NAMALWA (cell line): ENCODE data around the gene ATP8A2.
"Not testable (repeated sequence)": the region's sequence is repeated elsewhere in the genome, so short reads cannot be mapped to it uniquely, and the experiment has no call there.

Experiments
- DNase-seq: peaks from one replicate; pipeline ENCODE4 v3.0.0-alpha.2; 2015; ENCODE audit warnings: low spot score

Gene ATP8A2

DNA sequence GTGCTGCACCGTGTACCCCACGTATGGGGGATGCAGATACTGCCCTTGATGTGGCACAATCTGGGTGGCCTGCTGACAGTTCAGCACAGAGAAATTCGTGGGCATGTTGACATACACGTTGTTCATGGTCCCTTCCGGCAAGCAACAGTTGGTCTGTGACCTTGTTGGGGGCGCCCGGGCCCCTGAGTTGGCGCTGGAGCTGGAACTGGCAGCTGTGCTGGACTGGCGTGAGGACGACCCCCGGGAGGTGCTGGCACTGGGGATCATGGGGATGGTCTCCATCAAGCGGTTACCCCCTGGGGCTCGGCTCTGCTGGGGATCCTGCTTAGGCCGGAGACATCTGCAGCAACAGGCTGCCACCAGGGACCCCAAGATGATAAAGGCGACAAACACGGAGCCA lies 674.9 kb downstream of the ATP8A2 start:
- DNase-seq, result no peak

DNA sequence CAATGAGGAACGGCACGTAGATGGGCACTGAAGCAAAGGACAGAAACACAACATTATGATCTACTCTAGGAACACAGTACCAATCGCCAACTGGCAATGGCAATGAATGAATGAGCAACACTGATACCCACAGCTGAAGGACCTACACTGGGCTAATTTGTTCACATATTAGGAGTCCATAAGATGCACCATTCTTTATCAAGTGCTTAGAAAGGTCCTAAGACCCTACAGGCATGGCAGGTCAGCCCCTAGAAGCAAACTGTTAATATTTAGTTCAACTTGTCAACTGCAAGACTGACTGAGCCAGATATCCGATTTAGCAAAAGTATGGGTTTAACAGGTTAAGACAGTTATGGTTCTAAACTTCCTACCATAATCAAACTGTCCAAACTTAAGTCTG lies 675.3 kb downstream of the ATP8A2 start:
- DNase-seq, result no peak

DNA sequence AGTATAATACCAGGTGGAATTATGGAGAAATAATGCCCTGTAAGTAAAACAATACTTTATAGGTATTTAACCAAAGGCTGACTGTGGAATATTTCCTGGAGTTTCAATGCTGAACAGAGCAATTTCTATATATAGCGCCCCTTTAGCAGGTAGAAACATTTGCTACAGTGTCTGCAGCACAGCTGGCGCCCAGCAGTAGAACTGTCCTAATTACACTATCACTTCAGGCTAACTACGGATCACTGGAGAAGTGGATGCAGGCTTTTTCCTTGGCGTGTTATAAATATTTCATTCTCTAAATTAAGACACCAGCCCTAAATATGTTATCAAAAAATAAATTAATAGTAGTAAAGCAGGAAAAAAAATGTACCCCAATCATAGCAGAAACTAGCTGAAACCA lies 677.0 kb downstream of the ATP8A2 start:
- DNase-seq, result no peak

DNA sequence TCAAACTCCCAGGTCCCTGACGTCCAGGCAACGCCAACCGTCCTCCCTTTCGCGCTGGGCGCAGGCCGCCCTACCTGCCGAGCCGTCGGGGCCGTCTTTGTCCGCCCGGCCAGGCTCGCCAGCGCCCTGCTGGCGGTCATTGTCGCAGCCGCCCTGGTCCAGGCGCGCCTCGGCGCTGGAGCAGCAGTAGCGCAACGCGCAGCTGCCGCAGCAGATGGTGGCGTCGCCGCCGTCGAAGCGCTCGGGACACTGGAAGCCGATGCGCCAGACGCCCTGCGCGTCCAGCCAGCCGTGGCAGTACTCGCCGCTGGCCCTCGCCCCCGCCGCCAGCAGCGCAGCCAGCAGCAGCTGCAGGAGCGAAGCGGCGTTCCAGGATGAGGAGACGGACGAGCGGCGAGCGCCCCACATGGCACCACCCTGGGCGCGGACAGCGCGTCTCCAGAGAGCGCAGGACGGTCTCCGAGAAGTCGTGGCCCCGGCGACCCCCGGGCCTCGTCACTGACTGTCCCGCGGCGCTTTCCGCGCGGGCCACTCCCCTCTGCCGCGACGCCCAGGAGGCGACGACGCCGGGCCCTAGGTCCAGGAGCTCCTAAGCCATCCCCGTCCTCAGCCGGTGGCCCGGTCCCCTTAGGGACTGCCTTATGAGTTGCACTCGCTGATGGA lies 678.9 kb downstream of the ATP8A2 start:
- no peak for DNase-seq

DNA sequence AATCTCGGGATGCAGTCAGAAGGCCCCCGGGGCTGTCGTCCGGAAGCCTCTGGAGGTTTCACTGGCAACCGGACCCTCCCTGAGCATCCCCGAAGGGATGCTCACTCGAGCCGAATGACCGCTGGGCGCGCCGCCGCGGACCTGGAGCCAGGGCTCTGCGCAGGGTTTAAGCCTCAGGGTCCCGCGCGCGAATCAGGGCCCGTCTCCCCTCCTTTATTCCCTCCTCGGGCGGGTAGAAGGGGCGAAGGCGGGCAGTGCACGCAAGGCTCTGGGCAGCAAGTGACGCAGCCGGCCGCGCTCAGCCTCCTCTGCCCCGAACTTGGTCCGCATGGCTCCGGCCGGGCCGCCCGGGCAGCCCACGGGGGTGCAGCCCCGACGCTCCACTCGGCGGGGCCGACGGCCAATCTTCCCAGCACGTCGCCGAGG lies 679.5 kb downstream of the ATP8A2 start:
- DNase-seq, result no peak

DNA sequence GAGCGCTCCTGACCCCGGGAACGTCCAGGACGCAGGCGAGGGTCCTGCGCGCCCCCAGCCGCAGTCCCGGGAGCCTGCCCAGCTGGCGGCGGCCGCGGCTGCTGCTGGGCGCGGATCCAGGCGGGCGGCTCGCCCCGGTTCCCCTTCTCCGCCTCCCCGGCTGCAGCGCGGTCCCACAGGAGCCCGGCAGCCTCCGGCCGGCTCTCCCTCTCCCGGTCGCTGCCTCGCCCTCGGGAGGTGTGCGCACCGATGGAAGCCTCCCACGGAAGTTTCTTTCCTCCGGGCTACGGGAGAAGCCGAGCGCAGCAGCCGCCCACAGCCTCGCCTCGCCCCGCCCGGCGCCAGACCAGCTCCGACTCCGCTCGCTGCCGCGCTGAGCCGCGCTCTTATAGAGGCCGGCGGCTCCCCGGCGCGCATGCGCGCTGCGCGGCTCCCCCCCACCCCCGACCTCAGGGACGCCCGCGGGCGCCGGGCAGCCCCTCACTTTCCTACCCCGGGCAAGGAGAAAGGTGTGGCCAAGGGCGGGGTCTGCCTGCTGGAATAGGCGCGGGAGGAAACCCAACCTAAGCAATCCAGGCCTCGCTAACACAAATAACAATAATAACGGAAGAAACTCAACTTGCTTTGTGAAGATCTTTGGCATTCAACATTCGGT lies 680.0 kb downstream of the ATP8A2 start, which contains the start of gene SHISA2:
Gene SHISA2 (minus strand): TSS at position 360 of the 655 bp plus-strand sequence. CDS start 1,041 bp downstream, outside the sequence.
- DNase-seq, result no peak

DNA sequence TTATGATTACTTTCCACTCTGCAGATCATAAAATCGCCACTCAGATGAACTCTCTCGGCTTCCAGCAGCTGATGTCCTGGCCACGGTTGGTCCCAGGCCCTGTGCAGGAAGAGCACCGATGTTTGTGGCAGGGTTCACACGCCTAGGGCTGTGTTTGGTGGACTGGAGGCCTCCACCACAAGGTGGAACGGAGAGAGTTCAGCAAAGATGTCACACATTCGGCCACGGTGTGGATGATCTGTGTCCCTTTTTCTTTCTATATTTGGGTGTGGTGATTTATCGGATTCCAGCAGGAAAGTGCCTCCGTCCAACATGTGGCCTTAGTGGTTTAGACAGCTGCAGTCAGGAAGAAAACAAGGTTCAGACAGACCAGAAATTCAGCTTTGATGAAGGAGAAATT lies 680.6 kb downstream of the ATP8A2 start:
- DNase-seq, result no peak

DNA sequence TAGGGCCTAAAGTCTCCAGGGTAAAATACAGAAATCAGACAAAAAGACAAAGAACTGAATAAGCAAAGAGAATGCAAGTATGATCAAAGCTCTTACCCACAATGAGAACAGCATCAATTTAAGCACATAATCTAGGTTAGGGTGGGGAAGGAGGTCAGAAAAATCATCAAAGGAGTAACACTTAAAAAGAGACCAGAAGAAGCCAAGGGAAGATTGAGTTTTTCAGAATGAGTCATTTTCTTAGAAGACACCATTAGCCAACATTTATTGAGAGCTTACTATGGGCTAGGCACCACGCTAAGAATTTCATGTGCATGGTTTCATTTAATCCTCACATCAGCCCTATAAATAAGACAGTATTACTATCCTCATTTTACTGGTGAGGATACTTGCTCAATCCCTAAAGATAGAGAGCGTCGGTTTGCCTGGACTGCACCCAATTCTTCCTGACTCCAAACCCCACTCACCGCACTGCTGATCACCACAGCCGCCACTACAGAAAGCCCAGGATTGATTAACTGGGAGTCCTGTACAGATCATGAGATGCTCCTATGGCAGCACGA lies 681.7 kb downstream of the ATP8A2 start:
- no peak for DNase-seq

DNA sequence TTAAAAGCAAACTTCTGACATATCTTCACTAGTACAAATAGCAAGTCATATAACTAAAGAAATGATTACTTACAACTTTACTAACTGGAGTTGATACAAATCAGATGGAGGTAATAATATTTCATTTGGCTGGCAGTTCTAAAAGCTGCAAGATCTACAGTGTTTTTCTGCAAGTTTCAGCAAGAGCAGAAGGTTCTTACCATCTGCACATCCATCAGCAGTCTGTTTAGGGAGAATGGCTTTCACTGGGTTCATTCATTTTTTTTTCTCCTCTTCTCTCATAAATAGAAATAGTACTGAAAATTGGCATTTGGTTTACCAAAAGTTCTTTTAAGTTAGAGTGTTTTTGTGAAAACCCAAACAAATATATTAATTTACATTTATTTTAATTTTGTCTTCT lies 683.1 kb downstream of the ATP8A2 start:
- DNase-seq, result no peak

DNA sequence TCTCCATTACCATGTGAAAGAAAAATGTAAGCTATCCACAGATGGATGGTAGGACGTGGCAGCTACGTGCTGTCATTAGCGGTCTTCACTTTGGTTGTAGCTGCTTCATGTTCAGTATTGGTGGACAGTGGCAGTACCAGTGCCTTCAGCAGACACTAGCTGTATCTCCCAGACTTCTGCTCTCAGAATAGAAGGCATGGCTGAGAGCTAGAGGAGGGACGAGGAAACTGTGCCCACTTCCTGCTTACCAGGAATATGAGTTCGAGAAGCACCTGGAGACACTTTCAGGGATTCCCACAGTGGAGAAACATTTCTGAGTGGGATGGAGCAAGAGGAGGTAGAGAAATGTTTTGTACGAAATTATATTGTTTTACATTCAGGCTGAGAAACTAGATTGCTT lies 686.9 kb downstream of the ATP8A2 start:
- DNase-seq, result no peak

DNA sequence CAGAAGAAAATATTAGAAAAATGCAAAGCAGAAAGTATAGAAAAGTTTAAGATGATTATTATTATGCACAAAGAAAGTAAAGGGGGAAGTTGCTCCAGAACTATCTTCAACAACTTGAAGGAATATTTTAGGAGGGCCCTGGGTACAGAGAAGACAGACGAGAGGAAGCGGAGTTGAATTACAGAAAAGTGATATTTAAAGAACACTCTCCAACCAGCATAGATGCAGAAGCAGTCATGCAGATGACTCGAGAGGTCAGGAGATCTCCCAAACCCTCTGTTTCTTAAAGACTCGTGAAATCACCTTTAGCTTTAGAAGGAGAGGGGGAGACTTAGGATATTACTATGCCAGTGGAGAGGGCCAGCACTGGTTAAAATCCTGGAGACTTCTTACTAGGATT lies 688.6 kb downstream of the ATP8A2 start:
- no peak for DNase-seq

DNA sequence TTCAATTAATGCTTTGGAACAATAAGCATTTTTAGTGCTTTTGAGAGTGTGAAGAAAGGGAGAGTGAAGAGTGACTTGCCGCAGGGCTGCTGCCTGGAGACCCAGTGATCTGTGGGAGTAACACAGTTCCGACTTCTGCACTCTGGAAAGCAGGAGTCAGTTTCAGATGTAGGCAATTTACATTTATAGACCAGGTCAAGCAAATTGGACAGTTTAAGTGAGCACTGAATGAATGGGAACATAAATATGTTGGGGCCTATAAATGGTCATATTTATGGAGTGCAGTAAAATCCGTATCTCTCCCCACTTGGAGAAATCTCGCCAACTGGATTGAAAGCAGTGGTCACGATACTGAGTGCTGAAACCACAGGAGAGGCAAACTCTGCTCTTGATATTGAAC lies 689.5 kb downstream of the ATP8A2 start:
- DNase-seq, result no peak

DNA sequence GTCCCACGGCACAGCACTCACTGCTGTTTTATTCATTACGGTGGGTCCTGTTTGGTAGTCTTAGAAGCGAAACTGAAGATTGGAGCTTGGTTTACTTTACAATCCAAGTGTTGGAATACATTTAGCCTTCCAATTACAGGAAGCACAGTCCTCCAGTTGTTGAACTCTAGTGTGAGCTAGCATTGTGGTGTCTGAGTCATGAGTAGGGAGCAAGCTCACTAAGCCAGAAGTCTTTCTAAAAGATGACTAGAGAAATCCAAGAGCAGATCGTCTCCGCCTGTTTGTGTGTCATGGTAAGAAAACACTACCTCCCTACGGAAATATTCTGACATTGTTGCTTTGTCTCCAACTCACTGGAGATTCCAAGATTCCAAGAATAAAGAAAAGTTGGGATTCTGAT lies 690.2 kb downstream of the ATP8A2 start:
- DNase-seq, result no peak

DNA sequence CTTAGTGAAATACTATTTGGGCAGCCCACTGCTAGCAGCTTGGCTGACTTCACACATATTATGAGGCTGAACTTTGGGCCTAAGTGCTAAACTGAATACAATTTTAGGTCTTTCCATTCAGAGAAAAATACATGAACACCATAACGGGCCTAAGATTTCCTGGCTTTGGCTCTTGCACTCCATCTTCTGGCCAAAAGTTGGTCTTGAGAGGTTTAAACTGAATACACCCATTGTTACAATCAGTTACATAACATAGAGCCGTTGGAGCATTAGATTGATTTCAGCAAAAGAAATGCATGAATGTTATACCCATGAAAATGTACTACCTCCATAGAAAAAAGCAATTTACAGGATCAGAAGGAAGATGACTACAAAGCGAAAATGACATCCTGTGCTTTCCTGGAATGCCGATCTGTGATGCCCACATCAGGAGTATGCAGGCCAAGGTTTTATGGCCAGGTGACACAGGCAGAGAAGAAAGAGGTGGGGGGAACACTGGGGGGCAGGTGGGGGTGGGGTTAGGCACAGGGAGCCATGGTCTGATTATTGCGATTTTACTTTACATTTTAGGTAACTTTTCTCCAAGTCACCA lies 691.2 kb downstream of the ATP8A2 start:
- DNase-seq, result peak; percentile 53

DNA sequence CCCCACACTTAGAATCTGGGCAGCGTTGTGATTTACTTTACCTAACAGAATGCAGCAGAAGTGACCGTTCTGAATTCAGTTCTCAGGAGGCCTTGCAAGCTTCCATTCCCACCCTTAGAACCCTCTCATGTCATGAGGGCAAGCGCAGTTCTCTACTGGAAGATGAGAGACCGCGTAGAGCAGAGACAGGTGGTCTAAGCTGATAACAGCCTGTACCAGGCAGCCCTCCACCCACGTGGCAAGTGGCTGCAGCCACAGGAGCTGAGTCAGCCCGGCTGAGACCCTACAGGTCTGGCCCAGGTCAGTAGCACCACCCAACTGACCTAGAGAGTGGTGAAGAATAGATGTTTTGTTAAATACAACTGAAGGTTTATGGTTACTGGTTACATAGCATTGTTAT lies 694.7 kb downstream of the ATP8A2 start:
- DNase-seq, result not testable (repeated sequence)

DNA sequence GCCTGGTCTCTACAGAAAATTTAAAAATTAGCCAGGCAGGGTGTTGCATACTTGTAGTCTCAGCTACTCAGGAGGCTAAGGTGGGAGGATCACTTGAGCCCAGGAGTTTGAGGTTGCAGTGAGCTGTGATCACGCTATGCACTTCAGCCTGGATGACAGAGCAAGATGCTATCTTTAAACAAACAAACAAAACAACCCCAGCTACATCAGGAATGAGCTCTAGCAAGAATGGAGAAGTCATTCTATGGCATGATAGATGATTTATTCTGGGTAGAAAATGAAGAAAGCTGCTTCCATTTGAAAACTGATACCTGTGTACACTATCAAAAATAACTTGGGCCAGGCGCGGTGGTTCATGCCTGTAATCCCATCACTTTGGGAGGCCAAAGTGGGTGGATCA lies 695.8 kb downstream of the ATP8A2 start:
- no peak for DNase-seq

DNA sequence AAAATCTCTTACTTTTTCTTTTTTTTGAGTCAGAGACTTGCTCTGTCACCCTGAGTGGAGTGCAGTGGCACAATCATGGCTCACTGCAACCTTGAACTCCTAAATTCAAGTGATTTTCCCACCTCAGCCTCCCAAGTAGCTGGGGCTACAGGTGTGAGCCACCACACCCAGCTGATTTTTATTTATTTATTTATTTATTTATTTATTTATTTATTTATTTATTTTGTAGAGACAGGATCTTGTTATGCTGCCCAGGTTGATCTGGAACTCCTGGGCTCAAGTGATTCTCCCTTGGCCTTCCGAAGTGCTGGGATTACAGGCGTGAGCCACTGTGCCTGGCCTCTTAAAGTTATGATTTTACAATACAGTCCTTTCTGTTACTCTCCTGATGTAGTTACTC lies 696.6 kb downstream of the ATP8A2 start:
- not testable (repeated sequence) for DNase-seq

DNA sequence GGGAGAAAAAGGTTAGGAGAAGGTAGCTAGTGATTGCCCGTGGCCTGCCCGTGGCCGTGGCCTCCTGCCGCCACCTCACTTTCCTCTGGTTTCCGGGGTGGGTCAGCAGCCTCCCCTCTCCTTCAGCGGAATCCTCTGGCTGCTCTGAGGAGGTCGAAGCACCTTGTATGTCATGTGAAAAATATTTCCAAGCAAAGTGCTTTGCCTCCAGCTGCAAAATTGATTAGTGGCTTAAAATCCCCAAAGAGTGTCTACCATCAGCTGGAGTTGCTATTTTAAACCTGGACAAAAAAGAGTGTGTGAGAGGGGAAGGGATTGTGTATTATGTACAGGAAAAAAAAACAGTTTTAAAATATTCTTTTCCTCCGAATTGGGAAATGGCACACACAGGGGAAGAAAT lies 697.9 kb downstream of the ATP8A2 start:
- not testable (repeated sequence) for DNase-seq

DNA sequence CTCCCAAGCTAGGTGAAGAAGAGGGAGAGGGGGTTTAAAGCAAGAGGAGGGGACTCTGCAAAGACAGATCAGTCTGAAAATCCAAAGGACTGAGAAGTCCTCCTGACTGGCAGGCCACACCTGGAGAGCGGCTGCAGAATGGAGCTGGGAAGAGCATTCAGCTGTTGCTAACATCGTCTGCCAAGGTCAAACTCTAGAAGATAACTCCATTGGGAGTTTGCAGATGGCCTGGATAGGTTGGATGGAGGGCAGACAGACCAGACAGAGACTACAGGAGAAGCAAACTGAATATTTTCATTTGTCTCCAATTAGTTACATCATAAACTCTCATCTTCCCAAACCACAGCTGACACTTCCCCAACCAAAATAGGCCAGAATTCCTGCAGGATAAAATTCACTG lies 699.9 kb downstream of the ATP8A2 start:
- DNase-seq, result no peak

DNA sequence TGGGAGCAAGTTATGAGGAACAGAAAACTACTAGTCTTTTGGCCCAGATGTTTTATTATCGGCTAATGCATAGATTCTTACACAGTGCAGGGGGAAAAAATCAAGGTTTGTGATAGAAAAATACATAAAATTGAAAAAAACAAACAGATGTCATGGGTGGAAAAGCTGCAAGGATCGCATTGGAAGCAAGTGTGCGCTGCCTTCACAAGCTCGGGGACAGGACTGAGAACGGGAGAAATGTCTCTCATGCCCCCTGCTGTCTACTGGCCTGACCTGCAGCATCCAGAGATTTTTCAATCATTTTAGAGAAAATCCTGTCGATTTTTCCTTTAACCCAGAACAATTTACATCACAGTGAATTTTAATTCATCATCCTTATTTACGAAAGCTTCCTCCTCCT lies 700.6 kb downstream of the ATP8A2 start:
- DNase-seq, result peak; percentile 2

DNA sequence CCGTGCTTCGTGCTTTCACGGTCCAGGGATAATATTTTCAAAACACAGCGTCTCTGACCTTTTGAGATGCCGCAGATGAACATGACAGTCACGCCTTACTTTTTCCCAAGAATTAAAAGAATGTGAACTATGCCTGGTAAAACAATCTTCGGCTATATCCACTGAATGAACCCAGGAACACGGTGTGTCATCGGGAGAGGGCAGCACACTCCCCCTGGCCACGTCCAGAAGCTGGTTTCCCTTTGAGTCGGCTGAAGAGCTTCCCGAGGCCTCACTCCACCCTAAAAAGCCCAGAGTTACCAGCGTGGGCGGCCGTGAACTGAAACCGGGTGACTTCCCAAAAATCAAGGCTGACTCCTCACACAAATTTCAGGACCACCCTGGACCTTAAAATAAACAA lies 702.9 kb downstream of the ATP8A2 start:
- no peak for DNase-seq
